IMR-90 (cell line): ENCODE data around the gene BRAF. TPM values are rescaled to one million over a fixed set of nuclear protein-coding genes. Genes with fewer than 3 reads are reported as not detected.
"Not testable (repeated sequence)": the region's sequence is repeated elsewhere in the genome, so short reads cannot be mapped to it uniquely, and the experiment has no call there.

Experiments
- ATAC-seq: fragments of 200-7000 bp; cut with Tn5 transposase; 2 replicates; pipeline ENCODE4 v1.9.1; 2020; ENCODE audit warnings: low read depth, mild to moderate bottlenecking, moderate library complexity
- BruUV-seq: library from RNA; stranded (reverse); fragments of 400-500 nt; replicated peaks from 2 replicates; lab custom pipeline; 2021; lab: Mats Ljungman, UMichigan
- CTCF ChIA-PET: fragments of 300-600 bp; formaldehyde crosslinking; extraction: SDS; loops from one replicate; lab custom pipeline; 2021; ENCODE audit warnings: antibody characterized with exemption; lab: Yijun Ruan, JAX
- POLR2A ChIA-PET: fragments of 300-600 bp; sonication (Branson Sonifier 250); formaldehyde crosslinking; loops from one replicate; lab custom pipeline; 2022; ENCODE audit warnings: antibody characterized with exemption; ENCODE audit not compliant: unreplicated experiment; lab: Charles Lee
- DNase-seq: peaks from one replicate; pipeline ENCODE4 v3.0.0; 2013
- H2AFZ ChIP-seq: replicated peaks from 2 replicates; pipeline ENCODE3; 2013; ENCODE audit warnings: low read length, mild to moderate bottlenecking; ENCODE audit not compliant: poor library complexity
- H2AK5ac ChIP-seq: 2 replicates; pipeline ENCODE4 v1.6.1; 2013; ENCODE audit warnings: low read depth, low read length, inconsistent platforms
- H2AK9ac ChIP-seq: replicated peaks from 2 replicates; pipeline ENCODE3; 2013; ENCODE audit warnings: mild to moderate bottlenecking, low read depth, low read length, moderate library complexity; ENCODE audit not compliant: poor library complexity
- H2BK120ac ChIP-seq: 2 replicates; pipeline ENCODE4 v1.6.1; 2013; ENCODE audit warnings: low read depth, low read length, inconsistent platforms
- H2BK15ac ChIP-seq: 3 replicates; pipeline ENCODE4 v1.6.1; 2013; ENCODE audit warnings: low read depth, low read length, inconsistent platforms
- H2BK20ac ChIP-seq: 2 replicates; pipeline ENCODE4 v1.6.1; 2013; ENCODE audit warnings: low read depth, mild to moderate bottlenecking, inconsistent platforms, low read length, moderate library complexity
- H2BK5ac ChIP-seq: 2 replicates; pipeline ENCODE4 v1.6.1; 2013; ENCODE audit warnings: mild to moderate bottlenecking, low read depth, low read length, inconsistent platforms; ENCODE audit not compliant: poor library complexity, severe bottlenecking
- H3K14ac ChIP-seq: replicated peaks from 2 replicates; pipeline ENCODE4 v1.6.1; 2013; ENCODE audit warnings: low read depth, low read length, inconsistent platforms
- H3K18ac ChIP-seq: 2 replicates; pipeline ENCODE4 v1.6.1; 2013; ENCODE audit warnings: low read depth, low read length, control low read depth
- H3K23ac ChIP-seq: 2 replicates; pipeline ENCODE4 v1.6.1; 2013; ENCODE audit warnings: low read depth, low read length, inconsistent platforms
- H3K27ac ChIP-seq: 2 replicates; pipeline ENCODE4 v1.5.1; 2013; ENCODE audit warnings: mild to moderate bottlenecking, control low read depth, low read length; ENCODE audit not compliant: insufficient read depth
- H3K27me3 ChIP-seq: 2 replicates; pipeline ENCODE4 v1.6.1; 2013; ENCODE audit warnings: low read length; ENCODE audit not compliant: control insufficient read depth, insufficient read depth
- H3K36me3 ChIP-seq: 2 replicates; pipeline ENCODE4 v1.6.1; 2013; ENCODE audit warnings: low read length, mixed read lengths; ENCODE audit not compliant: control insufficient read depth, insufficient read depth
- H3K4ac ChIP-seq: 2 replicates; pipeline ENCODE4 v1.6.1; 2013; ENCODE audit warnings: low read depth, low read length, inconsistent platforms
- H3K4me1 ChIP-seq: 2 replicates; pipeline ENCODE4 v1.6.1; 2013; ENCODE audit warnings: low read length, mixed read lengths; ENCODE audit not compliant: control insufficient read depth, insufficient read depth
- H3K4me2 ChIP-seq: 2 replicates; pipeline ENCODE4 v1.6.1; 2013; ENCODE audit warnings: low read depth, mild to moderate bottlenecking, control low read depth, low read length, moderate library complexity
- H3K4me3 ChIP-seq: 2 replicates; pipeline ENCODE4 v1.5.1; 2013; ENCODE audit warnings: low read depth, mild to moderate bottlenecking, control low read depth, low read length, moderate library complexity; ENCODE audit not compliant: insufficient read depth
- H3K56ac ChIP-seq: 2 replicates; pipeline ENCODE4 v1.6.1; 2013; ENCODE audit warnings: low read length, inconsistent platforms; ENCODE audit not compliant: insufficient read depth; ENCODE audit errors: extremely low read depth
- H3K79me1 ChIP-seq, 2 experiments: 2 replicates each; pipeline ENCODE4 v1.6.1; 2013; ENCODE audit warnings: low read length in 2 of 2, inconsistent platforms in 1 of 2, low read depth in 1 of 2
- H3K9ac ChIP-seq: 2 replicates; pipeline ENCODE4 v1.6.1; 2013; ENCODE audit warnings: low read depth, low read length, control low read depth
- H3K9me1 ChIP-seq: 2 replicates; pipeline ENCODE4 v1.6.1; 2013; ENCODE audit warnings: low read length, inconsistent platforms; ENCODE audit not compliant: insufficient read depth
- H3K9me3 ChIP-seq: 2 replicates; pipeline ENCODE4 v1.6.1; 2013; ENCODE audit warnings: low read length; ENCODE audit not compliant: control insufficient read depth, insufficient read depth
- H4K20me1 ChIP-seq: 2 replicates; pipeline ENCODE4 v1.6.1; 2013; ENCODE audit warnings: low read length, inconsistent platforms; ENCODE audit not compliant: insufficient read depth
- H4K5ac ChIP-seq: 2 replicates; pipeline ENCODE4 v1.6.1; 2013; ENCODE audit warnings: mild to moderate bottlenecking, low read depth, low read length, control low read depth
- H4K8ac ChIP-seq, 2 experiments: 2 replicates each; pipeline ENCODE4 v1.6.1; 2013; ENCODE audit warnings: low read depth in 2 of 2, low read length in 2 of 2, control low read depth in 1 of 2, inconsistent platforms in 1 of 2
- H4K91ac ChIP-seq: 2 replicates; pipeline ENCODE4 v1.6.1; 2013; ENCODE audit warnings: low read depth, low read length, inconsistent platforms; ENCODE audit not compliant: insufficient read depth
- WGBS, 2 experiments: methylation state at CpG; one replicate each; pipeline versions ENCODE4 v1.1.5 to v1.1.7; 2013; ENCODE audit warnings: missing lambda C conversion rate in 2 of 2; ENCODE audit not compliant: insufficient read length in 1 of 2; ENCODE audit errors: extremely low coverage in 2 of 2; 5-methylcytosine and 5-hydroxymethylcytosine counted together
- dilution Hi-C: fragments of 300-500 bp; cut with HindIII; formaldehyde crosslinking; loops from one replicate; pipeline ENCODE4 v1.14.3; 2018; ENCODE audit warnings: low sequenced_read_pairs; ENCODE audit not compliant: unreplicated experiment
- in situ Hi-C: fragments of 300-500 bp; cut with MboI; formaldehyde crosslinking; loops from 3 replicates; pipeline ENCODE4 v1.14.3; 2019; ENCODE audit warnings: low sequenced_read_pairs, inconsistent platforms, mixed read lengths
- intact Hi-C: fragments of 100-400 bp; cut with micrococcal nuclease; formaldehyde crosslinking; loops from 2 replicates; pipeline ENCODE4 v1.10.0; 2022
- polyA plus RNA-seq, 3 experiments: library from polyadenylated mRNA; depleted of rRNA; stranded (reverse); fragments of >200 nt; gene quantifications; 2 replicates each; pipeline ENCODE4 v1.2.3, GENCODE V29; 2012; ENCODE audit warnings: low replicate concordance in 1 of 3
- total RNA-seq: library from RNA; depleted of rRNA; stranded (reverse); fragments of >200 nt; gene quantifications from 2 replicates; pipeline ENCODE4 v1.2.3, GENCODE V29; 2012

BRAF gene
- total and polyA plus RNA-seq, 2 of the 4 experiments (the other 2 are of a cell fraction), result 5.7 to 12.9 TPM

- in situ Hi-C loops, H3K4me1 ChIP-seq, H4K91ac ChIP-seq, H3K4me3 ChIP-seq, H3K9ac ChIP-seq, H3K9me3 ChIP-seq, H3K23ac ChIP-seq, POLR2A ChIA-PET, DNase-seq, intact Hi-C loops, H4K5ac ChIP-seq, H3K9me1 ChIP-seq, H2BK120ac ChIP-seq, H2BK5ac ChIP-seq, H2AFZ ChIP-seq, H3K4me2 ChIP-seq, H3K18ac ChIP-seq, H3K56ac ChIP-seq, BruUV-seq, ATAC-seq, H3K27me3 ChIP-seq, H2BK15ac ChIP-seq, H3K14ac ChIP-seq, H2AK9ac ChIP-seq, H4K8ac ChIP-seq, H2BK20ac ChIP-seq, CTCF ChIA-PET, H3K36me3 ChIP-seq, H3K27ac ChIP-seq, H2AK5ac ChIP-seq, dilution Hi-C loops, H3K4ac ChIP-seq: not testable (repeated sequence)
- H3K79me1 ChIP-seq, result peaks cover 31 to 37% of the 10 kb centered on the region in 2 experiments
- peaks cover 46% of the 10 kb centered on the region for H4K20me1 ChIP-seq
- no CpG with 5 or more reads among the region's 2 CpGs for WGBS, 2 experiments
Measured at GRCh38 chr7:140882834-140883233, 41.9 kb downstream of the BRAF start.
